ENCODE results near the gene ZNF609.

DNA sequence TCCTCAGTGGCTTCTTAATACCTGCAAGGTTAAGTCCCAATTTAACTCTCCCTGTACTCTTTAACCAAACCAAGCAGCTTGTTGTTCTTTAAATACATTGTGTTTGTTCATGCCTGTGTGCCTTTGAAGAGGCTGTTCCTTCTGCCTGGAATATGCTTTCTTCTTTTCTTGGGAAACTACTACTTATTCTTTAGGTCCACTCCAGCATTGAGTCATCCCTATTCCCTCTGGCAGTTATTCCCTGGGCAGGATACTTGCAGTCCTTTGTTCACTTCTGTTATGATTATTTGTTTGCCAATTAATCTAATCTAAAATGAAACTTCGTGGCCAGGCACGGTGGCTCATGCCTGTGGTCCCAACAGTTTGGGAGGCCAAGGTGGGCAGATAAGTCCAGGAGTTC lies 139.3 kb downstream of the ZNF609 start:
- TF ChIP-seq EZH2 (IDR thresholded peaks at IDR 0.05), result no peak
- TF ChIP-seq POLR2AphosphoS5 (IDR thresholded peaks at IDR 0.05; ENCODE audit: borderline replicate concordance, low read depth, low read length), result no peak
- no peak for TF ChIP-seq FOXP2 (optimal IDR thresholded peaks at IDR 0.05; ENCODE audit: control extremely low read depth, extremely low read length, insufficient read depth)

Data from SK-N-MC (cell line).